Smooth muscle cell of the brain vasculature (primary cell): ENCODE results near the gene PLK1.
"Not testable (repeated sequence)": the region's sequence is repeated elsewhere in the genome, so short reads cannot be mapped to it uniquely, and the experiment has no call there.

ENCODE experiments used
- DNase-seq: peaks from one replicate; pipeline ENCODE4 v3.0.0-alpha.2; 2012; ENCODE audit warnings: low read depth, low spot score

PLK1 gene

DNA sequence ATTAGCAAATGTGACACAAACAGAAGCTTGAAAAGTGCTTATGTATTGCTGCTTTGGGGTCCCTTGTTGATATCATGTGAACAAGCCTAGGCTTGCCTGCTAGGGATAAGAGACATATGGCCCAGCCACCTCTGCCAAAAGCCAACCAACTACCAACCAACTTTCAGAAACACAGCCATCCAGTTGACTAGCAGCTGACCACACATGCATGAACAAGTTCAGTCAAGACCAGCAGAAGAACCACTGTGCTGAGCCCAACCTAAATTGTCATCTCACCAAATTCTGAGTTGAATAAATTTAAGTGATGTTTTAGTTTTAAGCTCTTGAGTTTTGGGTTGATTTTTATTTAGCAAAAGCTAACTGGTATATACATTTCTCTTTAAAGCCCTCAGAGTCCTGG lies 30.8 kb downstream of the PLK1 start:
- DNase-seq = no peak

DNA sequence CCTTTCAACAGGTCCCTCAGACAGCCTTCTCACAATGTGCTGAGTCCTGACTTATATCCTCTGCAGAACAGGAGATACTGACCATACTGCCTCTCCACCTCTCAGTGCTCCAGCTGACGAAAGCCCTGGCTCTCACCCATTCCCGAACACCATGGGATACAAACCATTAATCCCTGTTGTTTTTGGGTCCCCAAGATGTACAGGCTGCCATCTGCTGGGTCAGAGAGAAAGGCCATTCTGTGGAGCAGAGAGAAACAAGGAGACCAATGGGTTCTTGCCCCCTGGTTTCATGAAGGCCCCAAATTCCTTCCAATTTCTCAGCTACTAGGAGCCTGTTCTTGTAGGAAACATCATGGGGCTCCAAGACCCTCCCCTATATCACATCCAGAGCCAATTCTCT lies 31.3 kb downstream of the PLK1 start:
- no peak for DNase-seq

DNA sequence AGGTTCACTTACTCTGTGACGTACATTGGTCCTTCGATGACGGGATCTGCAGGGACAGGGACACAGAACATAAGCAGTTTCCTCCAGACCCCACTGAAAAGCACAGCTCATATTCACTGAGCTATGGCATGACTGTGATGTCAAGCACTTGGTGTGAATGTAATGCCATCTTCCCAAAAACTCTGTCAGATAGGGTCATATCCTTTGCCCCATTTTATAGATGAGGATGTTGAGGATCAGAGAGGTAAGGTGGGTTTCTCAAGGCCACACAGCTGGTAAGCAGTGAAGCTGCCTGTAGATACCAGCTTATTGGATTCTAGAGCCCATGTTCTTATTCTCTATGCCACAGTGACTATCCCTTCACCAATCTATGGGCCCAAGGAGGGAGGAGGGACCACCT lies 31.8 kb downstream of the PLK1 start:
- no peak for DNase-seq

- DNase-seq = no peak
Measured at GRCh38 chr16:23711785-23712184, 33.1 kb downstream of the PLK1 start.

- DNase-seq = no peak
Measured at GRCh38 chr16:23712976-23713375, 34.3 kb downstream of the PLK1 start, which contains the start of gene ERN2. ERN2 (minus strand) TSS chr16:23713222; CDS start chr16:23713187, 35 bp downstream.

- DNase-seq = no peak
Measured at GRCh38 chr16:23716484-23716883, 37.8 kb downstream of the PLK1 start.

DNA sequence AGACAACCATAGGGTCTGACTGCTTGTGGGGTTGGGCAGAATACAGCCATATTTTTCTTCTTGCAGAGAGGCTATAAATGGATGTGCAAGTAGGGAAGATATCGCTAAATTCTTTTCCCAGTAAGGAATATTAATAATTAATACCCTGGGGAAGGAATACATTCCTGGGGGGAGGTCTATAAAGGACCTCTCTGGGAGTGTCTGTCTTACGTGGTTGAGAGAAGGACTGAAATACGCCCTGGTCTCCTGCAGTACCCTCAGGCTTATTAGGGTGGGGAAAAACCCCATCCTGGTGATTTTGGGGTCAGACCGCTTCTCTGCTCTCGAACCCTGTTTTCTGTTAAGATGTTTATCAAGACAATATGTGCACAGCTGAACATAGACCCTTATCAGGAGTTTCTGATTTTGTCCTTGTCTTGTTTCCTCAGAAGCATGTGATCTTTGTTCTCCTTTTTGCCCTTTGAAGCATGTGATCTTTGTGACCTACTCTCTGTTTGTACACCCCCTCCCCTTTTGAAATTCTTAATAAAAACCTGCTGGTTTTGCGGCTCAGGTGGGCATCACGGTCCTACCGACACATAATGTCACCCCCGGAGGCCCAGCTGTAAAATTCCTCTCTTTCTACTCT lies 44.0 kb downstream of the PLK1 start:
- DNase-seq = not testable (repeated sequence)

GRCh38 chr16:23724096-23724784 lies 45.6 kb downstream of the PLK1 start:
- no peak for DNase-seq

DNA sequence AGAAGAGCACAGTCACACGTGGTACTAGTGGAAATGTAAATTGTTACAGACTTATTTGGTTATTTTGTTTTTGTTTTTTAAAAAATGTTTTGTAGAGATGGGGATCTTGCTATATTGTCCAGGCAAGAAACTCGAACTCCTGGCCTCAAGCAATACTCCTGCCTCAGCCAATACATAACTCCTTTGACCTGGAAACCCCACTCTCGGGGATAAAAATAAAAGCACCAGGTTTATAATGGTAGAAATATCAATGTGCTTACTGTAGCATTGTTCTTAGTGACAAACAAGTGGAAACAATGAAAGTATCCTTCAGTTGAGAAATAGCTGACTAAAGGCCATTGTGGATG lies 46.1 kb downstream of the PLK1 start:
- DNase-seq = no peak

DNA sequence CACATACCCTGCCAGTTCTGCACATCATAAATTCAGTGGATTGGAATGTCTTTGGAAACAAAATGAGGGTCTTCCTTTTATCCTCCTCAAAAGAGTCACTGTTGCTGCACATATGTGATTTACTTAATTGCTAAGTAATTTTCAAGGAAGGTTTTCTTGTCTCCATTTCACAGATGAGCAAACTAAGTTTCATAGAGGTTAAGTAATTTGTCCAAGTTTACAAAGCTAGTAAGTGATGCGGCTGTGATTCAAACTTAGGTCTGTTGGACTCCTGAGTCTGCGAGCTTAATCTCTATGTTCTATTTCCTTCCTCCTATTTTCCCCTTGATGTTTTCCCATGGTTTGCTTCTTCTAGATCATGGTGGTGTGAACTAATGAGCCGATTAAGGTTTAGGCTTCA lies 48.0 kb downstream of the PLK1 start:
- DNase-seq = no peak

DNA sequence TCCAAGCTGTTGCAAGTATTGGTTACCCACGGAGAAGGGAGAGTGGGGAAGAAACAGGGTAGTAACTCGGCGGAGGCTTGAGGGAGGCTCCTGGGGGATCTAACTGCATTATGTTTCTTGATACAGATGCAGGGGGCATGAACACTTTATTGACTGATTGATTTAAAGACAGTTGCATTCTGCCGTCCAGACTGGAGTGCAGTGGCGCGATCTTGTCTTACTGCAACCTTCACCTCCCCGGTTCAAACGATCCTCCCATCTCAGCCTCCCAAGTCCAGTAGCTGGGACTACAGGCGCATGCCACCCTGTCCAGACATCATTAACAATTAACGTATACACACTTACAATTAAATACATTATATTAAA lies 49.4 kb downstream of the PLK1 start:
- DNase-seq = no peak

DNA sequence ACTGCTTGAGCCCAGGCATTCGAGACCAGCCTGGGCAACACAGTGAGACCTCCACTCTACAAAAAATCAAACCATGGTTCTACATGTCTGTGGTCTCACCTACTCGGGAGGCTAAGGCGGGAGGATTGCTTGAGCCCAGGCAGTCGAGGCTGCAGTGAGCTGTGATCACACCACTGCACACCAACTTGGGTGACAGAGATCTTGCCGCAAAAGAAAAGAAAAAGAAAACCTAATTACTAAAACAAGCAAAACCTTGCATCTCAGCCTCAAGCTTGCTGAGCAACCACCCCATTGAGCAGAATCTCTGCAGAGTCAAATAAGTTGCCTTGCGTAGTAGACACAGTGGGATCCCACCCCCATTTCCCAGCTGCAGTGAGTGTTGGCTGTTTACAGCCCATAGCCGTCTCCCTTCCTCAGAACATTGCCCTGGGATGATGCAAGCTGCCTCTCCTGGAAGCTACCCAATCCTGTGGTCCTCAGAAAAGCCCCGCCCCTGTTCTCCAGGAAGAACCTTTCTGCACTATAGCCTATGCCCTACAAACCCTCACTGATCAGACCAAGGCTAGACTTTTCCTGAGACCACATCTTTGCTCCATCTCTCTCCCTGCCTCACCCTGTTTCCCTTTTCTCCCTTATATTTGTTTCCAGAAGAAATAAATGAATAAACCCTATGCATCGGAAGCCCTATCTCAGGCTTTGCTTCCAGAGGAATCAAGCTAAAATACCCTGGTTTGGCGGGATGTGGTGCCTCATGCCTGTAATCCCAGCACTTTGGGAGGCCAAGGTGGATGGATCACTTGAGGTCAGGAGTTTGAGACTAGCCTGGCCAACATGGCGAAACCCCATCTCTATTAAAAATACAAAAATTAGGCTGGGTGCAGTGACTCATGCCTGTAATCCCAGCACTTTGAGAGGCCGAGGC lies 51.1 kb downstream of the PLK1 start:
- DNase-seq = no peak

GRCh38 chr16:23734176-23734893 lies 55.6 kb downstream of the PLK1 start:
- no peak for DNase-seq

DNA sequence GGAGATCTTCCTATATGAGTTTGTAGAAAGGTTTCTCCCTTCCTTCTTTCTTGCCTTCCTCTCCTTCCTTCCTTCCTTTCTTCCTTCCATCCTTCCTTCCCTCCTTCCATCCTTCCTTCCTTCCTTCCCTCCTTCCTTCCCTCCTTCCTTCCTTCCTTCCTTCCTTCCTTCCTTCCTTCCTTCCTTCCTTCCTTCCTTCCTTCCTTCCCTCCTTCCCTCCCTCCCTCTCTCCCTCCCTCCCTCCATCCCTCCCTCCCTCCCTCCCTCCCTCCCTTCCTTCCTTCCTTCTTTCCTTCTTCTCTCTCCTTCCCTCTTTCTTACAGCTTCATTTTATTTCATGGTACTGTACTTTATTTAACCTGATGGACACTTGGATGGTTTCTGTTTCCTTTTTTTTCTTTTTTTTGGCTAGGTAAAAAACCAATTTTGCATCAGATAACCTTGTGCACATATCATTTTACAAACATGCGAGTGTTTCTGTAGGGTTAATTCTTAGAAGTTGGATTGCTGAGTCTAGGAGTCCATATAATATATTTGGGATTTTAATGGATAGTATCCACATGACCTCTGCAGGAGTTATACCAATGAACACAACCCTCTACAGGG lies 58.8 kb downstream of the PLK1 start:
- not testable (repeated sequence) for DNase-seq

DNA sequence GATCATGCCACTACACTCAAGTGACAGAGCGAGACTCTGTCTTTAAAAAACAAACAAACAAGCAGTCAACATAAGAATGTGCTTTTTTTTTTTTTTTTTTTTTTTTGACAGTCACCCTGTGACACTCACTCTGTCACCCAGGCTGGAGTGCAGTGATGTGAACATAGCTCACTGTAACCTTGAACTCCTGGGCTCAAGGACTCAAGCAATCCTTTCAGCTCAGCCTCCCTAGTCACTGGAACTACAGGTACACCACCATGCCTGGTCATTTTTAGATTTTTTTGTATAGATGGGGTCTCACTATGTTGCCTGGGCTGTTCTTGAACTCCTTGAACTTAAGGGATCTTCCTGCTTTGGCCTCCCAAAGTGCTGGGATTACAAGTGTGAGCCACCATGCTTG lies 60.8 kb downstream of the PLK1 start:
- DNase-seq = no peak
